Tibial nerve (tissue), 4 donors: ENCODE measurements around the gene ZNF91. TPM values are rescaled to one million over a fixed set of nuclear protein-coding genes. Genes with fewer than 3 reads are reported as not detected.

Source experiments
- DNase-seq, 2 donors: peaks; one replicate each; pipeline ENCODE4 v3.0.0-alpha.2; 2019; ENCODE audit warnings: low spot score in 2 of 2
- H3K27ac ChIP-seq, 4 donors: fragments of 200-600 bp; sonication (generic) in 3 of 4; one replicate each; pipeline ENCODE4 v1.5.1; 2017 to 2019; ENCODE audit warnings: mild to moderate bottlenecking in 1 of 4
- H3K27me3 ChIP-seq, 2 donors: fragments of 200-600 bp; sonication (generic) in 1 of 2; one replicate each; pipeline versions ENCODE4 v1.5.1 to v1.6.0; 2017 to 2019
- H3K36me3 ChIP-seq, 3 donors: fragments of 200-600 bp; sonication (generic); one replicate each; pipeline ENCODE4 v1.5.1; 2018 to 2019
- H3K4me1 ChIP-seq, 4 donors: fragments of 200-600 bp; sonication (generic) in 3 of 4; one replicate each; pipeline ENCODE4 v1.5.1; 2017 to 2019
- H3K4me3 ChIP-seq, 4 donors: fragments of 200-600 bp; sonication (generic) in 3 of 4; one replicate each; pipeline ENCODE4 v1.5.1; 2017 to 2019; ENCODE audit warnings: mild to moderate bottlenecking in 1 of 4, moderate library complexity in 1 of 4
- H3K9me3 ChIP-seq, 4 donors: fragments of 200-600 bp; sonication (generic) in 3 of 4; one replicate each; pipeline ENCODE4 v1.5.1; 2017 to 2019
- EP300 ChIP-seq, 2 donors: sonication (generic); formaldehyde crosslinking; IDR thresholded peaks; one replicate each; pipeline ENCODE4 v1.6.1; 2017; ENCODE audit warnings: antibody characterized with exemption in 2 of 2, mild to moderate bottlenecking in 1 of 2
- POLR2A ChIP-seq, 2 donors: fragments of 450-650 bp; IDR thresholded peaks; one replicate each; pipeline ENCODE4 v1.6.1; 2017; ENCODE audit warnings: antibody characterized with exemption in 2 of 2, mild to moderate bottlenecking in 2 of 2, moderate library complexity in 2 of 2
- WGBS, 2 donors: methylation state at CpG; one replicate each; pipeline ENCODE4 v1.1.5; 2018; 5-methylcytosine and 5-hydroxymethylcytosine counted together
- total RNA-seq, 4 donors: library from RNA; depleted of rRNA; stranded (reverse); fragments of >200 nt; gene quantifications; one replicate each; pipeline ENCODE4 v1.1.0, GENCODE V29; 2016
- TF ChIP-seq, protein P1 (sequence below), 5 experiments: fragments of 200-600 bp in 3 of 5; fragments of 450-650 bp in 2 of 5; sonication (generic) in 3 of 5; IDR thresholded peaks; one replicate each; pipeline ENCODE4 v1.5.1; 2016 to 2019; ENCODE audit warnings: antibody characterized with exemption in 5 of 5, mild to moderate bottlenecking in 3 of 5, moderate library complexity in 2 of 5

Gene ZNF91
- total RNA-seq, 4 donors from 2014 or later, result 63.5 to 83.1 (median 81.7) TPM

- Histone ChIP-seq H3K27me3 (no peaks in the 10 kb centered on the region), H3K4me3 (no peak overlapping the region), H3K27ac (no peak overlapping the region), H3K36me3 (no peaks in the 10 kb centered on the region), H3K9me3 (peaks cover 0 to 14% (median 0%) of the 10 kb centered on the region in 4 donors), H3K4me1 (no peaks in the 10 kb centered on the region)
- TF ChIP-seq, protein P1, sequence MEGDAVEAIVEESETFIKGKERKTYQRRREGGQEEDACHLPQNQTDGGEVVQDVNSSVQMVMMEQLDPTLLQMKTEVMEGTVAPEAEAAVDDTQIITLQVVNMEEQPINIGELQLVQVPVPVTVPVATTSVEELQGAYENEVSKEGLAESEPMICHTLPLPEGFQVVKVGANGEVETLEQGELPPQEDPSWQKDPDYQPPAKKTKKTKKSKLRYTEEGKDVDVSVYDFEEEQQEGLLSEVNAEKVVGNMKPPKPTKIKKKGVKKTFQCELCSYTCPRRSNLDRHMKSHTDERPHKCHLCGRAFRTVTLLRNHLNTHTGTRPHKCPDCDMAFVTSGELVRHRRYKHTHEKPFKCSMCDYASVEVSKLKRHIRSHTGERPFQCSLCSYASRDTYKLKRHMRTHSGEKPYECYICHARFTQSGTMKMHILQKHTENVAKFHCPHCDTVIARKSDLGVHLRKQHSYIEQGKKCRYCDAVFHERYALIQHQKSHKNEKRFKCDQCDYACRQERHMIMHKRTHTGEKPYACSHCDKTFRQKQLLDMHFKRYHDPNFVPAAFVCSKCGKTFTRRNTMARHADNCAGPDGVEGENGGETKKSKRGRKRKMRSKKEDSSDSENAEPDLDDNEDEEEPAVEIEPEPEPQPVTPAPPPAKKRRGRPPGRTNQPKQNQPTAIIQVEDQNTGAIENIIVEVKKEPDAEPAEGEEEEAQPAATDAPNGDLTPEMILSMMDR (IDR thresholded peaks at IDR 0.05), result no peak
- TF ChIP-seq POLR2A (IDR thresholded peaks at IDR 0.05), result no peak
- TF ChIP-seq EP300 (IDR thresholded peaks at IDR 0.05), result no peak
- no peak for DNase-seq
- WGBS, 2 donors, result 88 to 92% methylated on average over 4 of the region's 4 CpGs
Observed at GRCh38 chr19:23314505-23315251, 80.6 kb downstream of the ZNF91 start.

- 90 to 91% methylated on average over 2 of the region's 2 CpGs for WGBS, 2 donors
- H3K36me3 ChIP-seq, result peaks cover 0 to 4% (median 0%) of the 10 kb centered on the region in 3 donors
- no peaks in the 10 kb centered on the region for H3K4me1 ChIP-seq
- DNase-seq, result no peak
- TF ChIP-seq POLR2A (IDR thresholded peaks at IDR 0.05) (no peak), EP300 (IDR thresholded peaks at IDR 0.05) (no peak)
- TF ChIP-seq, protein P1 (IDR thresholded peaks at IDR 0.05), result no peak
- H3K27me3 ChIP-seq, result no peaks in the 10 kb centered on the region
- H3K27ac ChIP-seq, result no peak overlapping the region
- H3K9me3 ChIP-seq, result peaks cover 0 to 11% (median 0%) of the 10 kb centered on the region in 4 donors
- H3K4me3 ChIP-seq, result no peak overlapping the region
Observed at GRCh38 chr19:23313196-23313595, 82.1 kb downstream of the ZNF91 start.

DNA sequence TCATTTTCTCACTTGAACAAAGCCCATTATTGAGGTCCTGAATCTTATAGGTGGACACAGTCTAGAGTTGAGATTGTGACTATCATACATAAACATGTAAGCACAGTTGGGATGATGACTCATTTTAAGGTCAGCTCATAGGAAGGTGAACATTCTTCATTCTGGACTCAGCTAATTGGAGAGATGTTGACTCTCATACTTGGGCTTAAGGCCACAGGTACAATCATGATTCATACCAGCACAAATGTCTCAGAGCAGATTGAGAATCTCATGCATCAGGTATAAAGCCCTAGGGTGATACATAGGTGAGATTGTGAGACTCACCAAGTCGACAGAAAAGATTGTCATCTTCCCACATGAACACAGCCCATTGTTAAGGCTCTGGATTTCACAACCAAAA lies 82.8 kb downstream of the ZNF91 start:
- H3K4me1 ChIP-seq, result no peaks in the 10 kb centered on the region
- H3K4me3 ChIP-seq, result no peak overlapping the region
- H3K36me3 ChIP-seq, result peaks cover 0 to 5% (median 0%) of the 10 kb centered on the region in 3 donors
- 55 to 71% methylated on average over 1 of the region's 1 CpG for WGBS, 2 donors
- H3K27me3 ChIP-seq, result no peaks in the 10 kb centered on the region
- H3K9me3 ChIP-seq, result peaks cover 0 to 8% (median 0%) of the 10 kb centered on the region in 4 donors
- TF ChIP-seq POLR2A (IDR thresholded peaks at IDR 0.05), result no peak
- TF ChIP-seq EP300 (IDR thresholded peaks at IDR 0.05), result no peak
- TF ChIP-seq, protein P1 (IDR thresholded peaks at IDR 0.05), result no peak
- H3K27ac ChIP-seq, result no peak overlapping the region
- no peak for DNase-seq

GRCh38 chr19:23311551-23311950 lies 83.7 kb downstream of the ZNF91 start:
- DNase-seq, result no peak
- WGBS, 2 donors, result 81 to 88% methylated on average over 3 of the region's 3 CpGs
- H3K4me1 ChIP-seq, result no peaks in the 10 kb centered on the region
- no peak overlapping the region for H3K27ac ChIP-seq
- no peak overlapping the region for H3K4me3 ChIP-seq
- no peaks in the 10 kb centered on the region for H3K27me3 ChIP-seq
- H3K9me3 ChIP-seq, result peaks cover 0 to 3% (median 0%) of the 10 kb centered on the region in 4 donors
- peaks cover 0 to 5% (median 0%) of the 10 kb centered on the region in 3 donors for H3K36me3 ChIP-seq
- TF ChIP-seq EP300 (IDR thresholded peaks at IDR 0.05) (no peak), POLR2A (IDR thresholded peaks at IDR 0.05) (no peak)
- TF ChIP-seq, protein P1 (IDR thresholded peaks at IDR 0.05), result no peak

DNA sequence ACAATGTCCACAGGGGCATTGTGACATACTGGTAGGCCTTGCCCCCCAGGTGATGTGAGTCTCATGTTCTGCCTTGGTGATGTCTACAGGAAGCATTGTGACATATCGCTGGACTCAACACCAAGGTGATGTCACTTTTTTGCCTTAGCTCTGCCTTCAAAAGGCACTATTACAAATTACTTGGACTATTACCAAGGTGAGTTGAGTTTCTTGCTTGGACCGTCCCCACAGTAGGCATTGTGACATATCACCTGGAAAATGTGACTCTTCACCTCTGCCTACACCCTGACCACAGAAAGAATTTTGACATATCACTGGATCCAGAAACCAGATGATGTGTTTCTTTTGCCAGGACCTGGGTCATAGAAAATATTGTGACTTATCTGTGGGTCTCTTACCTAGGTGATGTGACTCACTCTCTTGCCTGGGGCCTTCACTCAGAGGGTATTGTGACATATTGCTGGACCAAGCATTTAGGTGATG lies 84.5 kb downstream of the ZNF91 start:
- WGBS, 2 donors, result 97 to 100% methylated on average over 2 of the region's 2 CpGs
- Histone ChIP-seq H3K36me3 (peaks cover 0 to 5% (median 0%) of the 10 kb centered on the region in 3 donors), H3K27ac (no peak overlapping the region), H3K9me3 (no peaks in the 10 kb centered on the region), H3K4me1 (no peaks in the 10 kb centered on the region), H3K4me3 (no peak overlapping the region), H3K27me3 (no peaks in the 10 kb centered on the region)
- DNase-seq, result no peak
- TF ChIP-seq POLR2A (IDR thresholded peaks at IDR 0.05) (no peak), EP300 (IDR thresholded peaks at IDR 0.05) (no peak)
- TF ChIP-seq, protein P1 (IDR thresholded peaks at IDR 0.05), result no peak
